NCI-H82 treated with DMSO at 0.1 percent for 48 hours (cell line): ENCODE measurements around the gene TTC19.

Experiments used
- DNase-seq: peaks from one replicate; lab custom pipeline; 2025; ENCODE audit not compliant: unreplicated experiment; lab: John Stamatoyannopoulos, UW

The TTC19 gene, protein sequence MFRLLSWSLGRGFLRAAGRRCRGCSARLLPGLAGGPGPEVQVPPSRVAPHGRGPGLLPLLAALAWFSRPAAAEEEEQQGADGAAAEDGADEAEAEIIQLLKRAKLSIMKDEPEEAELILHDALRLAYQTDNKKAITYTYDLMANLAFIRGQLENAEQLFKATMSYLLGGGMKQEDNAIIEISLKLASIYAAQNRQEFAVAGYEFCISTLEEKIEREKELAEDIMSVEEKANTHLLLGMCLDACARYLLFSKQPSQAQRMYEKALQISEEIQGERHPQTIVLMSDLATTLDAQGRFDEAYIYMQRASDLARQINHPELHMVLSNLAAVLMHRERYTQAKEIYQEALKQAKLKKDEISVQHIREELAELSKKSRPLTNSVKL

DNA sequence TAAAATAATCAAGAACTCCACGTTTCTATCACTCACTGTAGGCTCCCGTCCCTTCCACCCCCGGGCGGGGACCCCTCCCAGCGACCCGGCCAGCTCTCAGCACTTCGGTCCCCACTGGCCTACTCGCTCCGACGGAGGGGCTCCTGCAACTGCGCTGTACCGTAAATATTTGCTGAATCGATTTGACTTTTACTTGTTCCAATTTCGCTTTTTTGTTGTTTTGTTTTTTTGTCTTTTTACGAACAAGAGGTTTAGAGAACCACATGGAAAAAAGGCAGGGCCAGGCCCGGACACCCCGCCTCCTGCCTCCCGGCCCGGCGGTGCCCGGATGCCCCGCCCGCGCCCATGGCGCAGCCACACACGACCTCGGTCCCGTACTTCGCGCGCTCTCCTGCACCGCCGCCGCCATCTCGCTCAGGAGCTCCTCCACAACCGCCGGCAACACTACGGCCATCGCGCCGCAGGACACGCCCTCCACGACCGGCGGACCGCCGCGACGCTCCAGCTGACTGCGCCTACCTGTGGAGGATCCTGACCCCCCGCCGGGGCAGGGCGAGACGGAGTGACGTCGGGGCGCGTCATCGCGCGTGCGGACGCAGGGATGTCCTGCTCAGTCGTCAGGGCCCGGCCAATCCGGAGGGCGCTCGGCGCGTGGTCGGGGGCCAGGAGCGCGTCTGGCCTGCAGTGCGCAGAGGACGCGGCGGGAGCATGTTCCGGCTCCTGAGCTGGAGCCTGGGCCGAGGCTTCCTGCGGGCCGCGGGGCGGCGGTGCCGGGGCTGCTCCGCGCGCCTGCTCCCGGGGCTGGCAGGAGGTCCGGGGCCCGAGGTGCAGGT, at the start of gene TTC19, which contains the start of gene ZSWIM7:
Gene TTC19, plus strand, starts transcription at position 684 of the 833 bp plus-strand sequence. Its CDS starts 25 bp downstream, at position 709.
Gene ZSWIM7, minus strand, starts transcription at position 564 of the 833 bp plus-strand sequence. Its CDS starts 110 bp downstream, at position 454.
- peak; percentile 86 for DNase-seq

DNA sequence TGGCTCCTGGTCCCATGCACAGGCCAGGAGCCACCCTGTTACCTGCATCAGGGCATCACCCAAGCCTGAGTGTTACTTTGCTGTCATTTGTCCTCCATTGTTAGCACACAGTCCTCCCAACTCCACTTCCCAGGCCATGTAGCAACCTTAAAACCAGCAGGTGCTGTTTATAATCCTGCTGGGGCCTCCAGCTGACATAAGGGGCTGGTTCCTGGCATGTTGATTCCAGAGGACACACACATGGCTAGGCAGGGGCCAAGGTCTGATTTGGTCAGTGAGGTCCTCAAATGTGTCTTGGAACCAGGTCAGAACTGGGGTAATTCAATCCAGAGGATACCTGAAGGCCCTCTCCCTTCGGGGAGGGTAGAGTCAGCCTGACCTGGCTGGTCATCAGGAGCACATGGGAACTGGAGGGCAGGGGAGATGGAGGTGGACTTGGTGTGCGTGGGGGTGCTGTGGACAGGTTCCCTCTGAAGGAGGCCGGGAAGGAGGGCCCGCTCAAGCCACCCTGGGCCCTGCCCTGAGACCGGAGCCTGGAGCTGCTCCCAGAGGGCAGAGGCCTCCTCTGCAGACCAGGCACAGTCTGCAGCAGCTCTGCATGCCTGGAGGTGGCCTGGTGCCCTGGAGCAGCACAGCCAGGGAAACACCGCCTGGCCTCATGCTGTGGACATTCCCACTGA, 48.1 kb upstream of the TTC19 start:
- DNase-seq: no peak

DNA sequence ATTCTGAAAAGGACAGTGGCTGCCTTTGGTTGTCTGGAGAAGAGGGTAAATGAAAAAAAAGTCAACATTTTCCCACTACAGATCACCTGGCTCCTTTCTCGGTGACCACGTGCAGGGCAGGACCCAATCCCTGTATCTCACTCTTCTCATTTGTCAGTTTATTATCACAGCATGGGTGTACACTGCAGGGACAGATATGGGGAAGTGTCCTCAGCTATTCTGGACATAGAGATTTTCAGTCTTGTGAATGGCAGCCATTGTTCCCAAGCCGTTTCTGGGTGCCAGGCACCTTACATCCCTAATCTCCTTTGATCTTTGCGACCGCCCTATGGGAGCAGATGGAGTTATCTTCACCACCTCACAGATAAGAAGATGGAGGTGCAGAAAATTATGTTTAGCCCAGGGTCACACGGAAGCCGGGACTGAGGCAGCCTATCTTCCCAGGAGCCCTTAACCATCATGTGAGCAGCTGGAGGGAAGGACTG, 47.5 kb upstream of the TTC19 start:
- DNase-seq: no peak

DNA sequence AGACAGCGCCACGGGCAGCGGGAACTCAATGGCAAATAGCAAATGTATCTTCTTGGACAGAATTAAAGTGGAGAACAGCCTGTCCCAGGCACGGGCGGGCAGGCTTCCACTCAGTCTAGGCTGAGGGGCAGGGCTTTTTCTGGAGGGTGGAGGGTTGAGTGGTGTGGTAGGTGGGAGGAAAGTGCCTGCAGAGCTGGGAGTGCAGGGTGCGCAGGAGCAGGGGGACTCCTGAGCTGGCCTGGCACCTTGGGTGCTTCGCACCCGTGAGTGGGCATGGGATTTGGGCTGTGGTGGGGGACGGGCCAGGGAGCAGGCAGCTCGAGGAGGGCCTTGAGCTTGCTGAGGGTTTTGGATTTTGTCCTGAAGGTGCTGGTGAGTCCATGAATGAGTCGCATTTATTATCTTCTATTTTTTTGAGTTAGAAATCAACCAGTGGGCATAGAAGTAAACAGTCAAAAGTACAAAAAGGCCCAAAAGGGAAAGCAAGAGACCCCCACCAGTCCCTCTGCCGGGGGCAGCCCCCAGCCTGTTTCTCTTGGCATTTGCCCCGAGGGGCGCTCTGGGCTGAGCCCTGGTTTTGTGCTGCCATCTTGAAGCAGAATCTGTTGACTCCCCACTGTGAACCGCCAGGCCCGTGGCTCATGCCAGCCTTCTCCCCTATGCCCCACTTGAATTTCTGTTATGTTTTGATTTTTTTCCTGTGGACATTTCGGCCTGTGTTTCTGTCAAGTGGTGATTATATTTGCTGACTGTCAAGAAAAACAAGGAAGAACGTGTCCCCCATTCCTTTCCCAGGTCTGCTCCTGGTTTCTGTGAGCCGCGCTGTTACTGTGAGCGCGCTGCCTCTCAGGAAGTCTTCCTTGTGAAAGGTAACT, 46.5 kb upstream of the TTC19 start:
- DNase-seq: no peak

DNA sequence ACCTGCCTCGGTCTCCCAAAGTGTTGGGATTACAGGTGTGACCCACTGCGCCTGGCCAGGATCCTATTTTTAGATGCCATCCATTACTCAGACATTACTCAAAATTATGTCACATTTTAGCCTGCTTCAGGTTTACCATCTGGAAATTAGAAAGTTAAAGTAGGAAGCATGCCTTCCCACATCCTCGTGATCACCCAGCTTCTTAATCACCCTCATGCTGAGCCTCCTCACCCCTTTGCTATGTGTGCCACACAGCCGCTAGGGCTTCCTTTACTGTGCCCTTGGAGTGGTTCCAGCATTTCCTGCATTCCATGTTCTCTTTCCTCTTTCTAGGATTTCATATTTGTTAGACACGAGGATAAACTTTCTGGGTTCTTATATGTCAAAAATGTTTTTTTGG, 45.4 kb upstream of the TTC19 start:
- DNase-seq: no peak

DNA sequence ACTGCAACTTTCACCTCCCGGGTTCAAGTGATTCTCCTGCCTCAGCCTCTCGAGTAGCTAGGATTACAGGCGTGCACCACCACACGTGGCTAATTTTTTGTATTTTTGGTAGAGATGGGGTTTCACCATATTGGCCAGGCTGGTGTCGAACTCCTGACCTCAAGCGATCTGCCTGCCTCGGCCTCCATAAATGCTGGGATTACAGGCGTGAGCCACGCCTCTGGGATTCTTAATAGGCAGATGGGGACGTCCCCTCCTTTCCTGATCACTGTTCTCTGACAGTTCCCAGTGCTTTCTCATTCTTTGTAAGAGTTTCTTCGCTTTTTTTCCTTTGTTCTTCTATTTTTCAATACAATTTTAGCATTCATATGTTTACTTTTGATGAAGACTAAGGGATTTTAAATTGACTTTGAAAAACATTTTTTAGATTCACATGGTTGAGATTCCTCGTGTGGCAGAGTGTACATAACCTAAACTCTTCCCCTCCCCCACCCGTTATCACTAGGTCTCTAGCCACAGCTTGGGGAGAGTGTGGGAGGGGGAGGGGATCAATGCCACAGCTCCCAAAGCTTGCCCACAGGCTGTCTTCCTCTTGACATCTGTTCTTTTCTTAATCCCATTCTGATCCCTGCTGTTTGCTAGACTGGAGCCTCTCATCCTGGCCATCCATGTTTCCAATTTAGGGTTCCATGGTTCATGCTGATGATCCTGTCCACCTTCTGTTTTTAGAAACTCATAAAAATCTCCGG, 43.7 kb upstream of the TTC19 start:
- DNase-seq: peak; percentile 87

DNA sequence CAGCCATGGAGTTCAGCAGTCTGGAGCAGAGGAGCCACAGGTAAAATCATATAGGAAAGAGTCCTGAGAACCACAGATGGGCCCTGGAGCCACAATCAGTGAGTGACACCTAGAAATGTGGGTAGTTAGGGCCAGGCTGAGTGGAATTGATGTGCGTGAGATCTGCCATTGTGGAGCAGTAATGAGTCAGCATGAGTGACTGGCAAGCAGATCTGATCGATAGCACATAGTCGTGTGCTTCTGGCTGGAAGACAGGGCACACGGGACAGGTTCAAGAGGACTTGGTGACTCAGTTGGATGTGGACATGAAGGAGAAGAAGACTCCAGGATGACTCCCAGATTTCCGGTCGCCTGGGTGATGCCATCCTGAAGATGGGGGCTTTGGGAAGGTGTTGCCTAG, 42.4 kb upstream of the TTC19 start:
- DNase-seq: no peak

DNA sequence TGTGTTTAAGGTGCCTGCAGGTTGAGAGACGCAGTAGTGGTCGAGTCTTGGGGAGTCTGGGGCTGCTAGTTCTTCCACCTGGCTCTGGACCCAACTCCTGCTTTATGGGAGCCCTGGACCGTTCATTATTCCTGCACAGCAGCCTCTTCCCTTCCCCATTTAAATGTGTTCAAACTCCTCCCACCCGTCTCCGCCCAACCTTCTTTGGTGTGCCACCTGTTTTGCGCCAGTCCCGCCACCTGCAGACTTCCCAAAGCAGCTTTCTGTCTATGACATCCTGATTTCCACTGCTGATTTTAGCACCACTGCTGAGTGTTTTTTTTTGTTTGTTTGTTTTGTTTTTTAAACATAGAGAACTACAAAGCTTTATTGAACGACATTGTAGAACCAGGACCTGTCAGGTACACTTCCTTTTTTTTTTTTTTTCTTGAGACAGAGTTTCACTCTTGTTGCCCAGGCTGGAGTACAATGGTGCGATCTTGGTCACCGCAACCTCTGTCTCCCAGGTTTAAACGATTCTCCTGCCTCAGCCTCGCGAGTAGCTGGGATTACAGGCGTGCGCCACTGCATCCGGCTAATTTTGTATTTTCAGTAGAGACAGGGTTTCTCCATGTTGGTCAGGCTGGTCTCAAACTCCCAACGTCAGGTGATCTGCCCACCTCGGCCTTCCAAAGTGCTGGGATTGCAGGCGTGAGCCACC, 41.9 kb upstream of the TTC19 start:
- no peak for DNase-seq

DNA sequence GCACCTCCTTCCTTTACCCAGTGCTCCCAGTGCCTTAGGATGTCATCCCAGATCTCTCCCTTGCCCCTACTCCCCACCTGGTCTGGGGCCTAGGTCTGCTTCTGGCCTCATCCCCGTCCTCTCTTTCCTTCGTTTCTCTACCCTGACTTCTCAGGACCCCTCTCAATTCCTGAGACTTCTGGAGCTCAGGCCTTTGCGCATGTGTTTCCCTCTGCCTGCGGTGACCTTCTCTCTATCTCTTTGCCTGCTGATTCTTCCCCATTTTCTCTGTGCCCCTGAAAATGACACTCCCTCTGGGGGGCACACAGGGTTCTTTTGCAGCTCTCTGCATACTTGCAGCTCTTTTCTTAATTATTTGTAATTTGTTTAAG, 41.2 kb upstream of the TTC19 start:
- no peak for DNase-seq

DNA sequence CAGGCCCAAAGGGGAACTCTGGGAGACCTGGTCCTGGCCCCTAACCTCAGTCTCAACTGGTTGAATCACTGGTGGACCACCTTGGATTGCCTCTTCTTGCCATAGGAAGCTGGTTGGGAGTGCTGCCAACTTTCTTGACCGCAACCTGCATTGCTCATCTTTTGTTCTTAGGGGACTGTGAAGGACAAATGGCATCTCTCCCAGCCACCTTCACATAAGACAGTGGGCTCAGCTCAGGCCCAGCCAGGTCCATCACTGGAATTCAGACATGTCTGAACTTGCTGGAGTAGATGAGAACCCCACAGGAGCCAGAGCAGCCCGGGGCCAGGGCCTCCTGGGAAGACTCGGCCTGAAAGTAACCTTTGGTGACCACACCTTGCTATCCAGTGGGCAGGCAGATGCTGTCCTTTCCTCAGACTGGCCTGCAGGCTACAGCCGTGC, 35.9 kb upstream of the TTC19 start:
- DNase-seq: no peak

DNA sequence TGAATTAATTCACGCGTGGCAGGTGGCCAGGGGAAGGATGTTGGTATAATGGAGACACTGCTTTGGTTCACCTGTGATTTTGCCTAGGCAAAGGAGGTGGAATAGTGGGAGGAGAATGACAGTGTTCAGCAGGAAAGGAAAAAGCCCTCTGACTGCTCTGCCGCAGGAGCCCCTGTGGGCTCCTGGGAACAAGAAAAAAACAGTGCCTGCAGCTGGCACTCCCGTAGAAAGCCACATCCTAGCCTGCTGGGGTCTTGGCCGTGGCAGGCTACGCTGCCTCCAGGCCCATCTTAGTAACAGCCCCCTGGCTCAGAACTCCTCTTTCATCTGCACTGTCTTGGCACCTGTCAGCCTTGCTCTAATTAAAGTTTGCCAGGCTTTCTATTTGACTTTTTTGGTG, 34.1 kb upstream of the TTC19 start:
- no peak for DNase-seq

DNA sequence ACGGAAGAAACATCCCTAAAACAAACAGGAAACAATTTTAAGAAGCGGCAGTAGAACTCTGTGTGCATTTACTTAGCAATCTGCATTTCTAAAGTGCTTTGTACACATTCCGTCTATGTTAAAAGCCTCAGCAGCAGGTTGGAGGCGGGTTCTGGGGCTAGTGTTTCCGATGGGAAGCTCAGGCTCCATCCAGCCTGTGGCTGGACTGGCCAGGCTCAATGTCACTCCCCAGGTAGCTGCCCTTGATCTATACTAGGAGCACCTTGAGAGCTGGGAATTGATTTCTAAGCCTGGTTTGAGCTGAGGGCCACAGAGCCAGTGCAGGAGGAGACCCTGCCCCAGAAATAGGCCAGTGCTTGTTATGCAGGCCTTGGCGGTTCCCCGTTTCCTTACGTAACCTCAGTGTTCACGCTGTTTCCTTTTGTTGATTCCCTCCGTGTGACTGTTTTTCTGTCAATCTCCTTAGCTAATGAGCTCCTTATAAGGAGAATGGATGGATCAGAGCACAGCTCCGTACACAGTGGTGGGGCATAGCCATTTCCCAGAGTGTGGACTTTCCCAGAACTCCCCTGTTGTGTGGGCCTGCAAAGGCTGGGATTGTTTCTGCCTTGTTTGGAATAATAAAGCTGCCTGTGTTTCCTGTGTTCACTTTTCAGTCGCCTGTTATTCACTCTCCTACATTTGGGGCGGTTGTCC, 33.3 kb upstream of the TTC19 start:
- no peak for DNase-seq

DNA sequence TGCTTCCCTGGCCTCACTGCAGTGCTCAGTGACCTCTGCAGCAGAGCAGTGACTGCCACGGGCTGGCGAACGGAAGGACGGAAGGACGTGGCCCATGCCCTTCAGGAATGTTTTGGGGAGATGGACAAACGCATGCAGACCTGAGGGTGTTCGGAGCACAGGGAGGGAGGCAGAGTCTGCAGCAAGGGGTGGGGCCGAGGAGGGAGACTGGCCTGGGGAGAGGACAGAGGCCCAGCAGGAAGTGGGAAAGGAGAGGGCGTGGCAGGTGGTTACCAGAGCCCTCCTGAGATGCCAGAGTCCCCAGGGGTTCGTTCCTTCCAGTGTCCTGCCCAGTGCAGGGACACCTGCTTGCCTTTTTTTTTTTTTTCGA, 32.8 kb upstream of the TTC19 start:
- DNase-seq: no peak

DNA sequence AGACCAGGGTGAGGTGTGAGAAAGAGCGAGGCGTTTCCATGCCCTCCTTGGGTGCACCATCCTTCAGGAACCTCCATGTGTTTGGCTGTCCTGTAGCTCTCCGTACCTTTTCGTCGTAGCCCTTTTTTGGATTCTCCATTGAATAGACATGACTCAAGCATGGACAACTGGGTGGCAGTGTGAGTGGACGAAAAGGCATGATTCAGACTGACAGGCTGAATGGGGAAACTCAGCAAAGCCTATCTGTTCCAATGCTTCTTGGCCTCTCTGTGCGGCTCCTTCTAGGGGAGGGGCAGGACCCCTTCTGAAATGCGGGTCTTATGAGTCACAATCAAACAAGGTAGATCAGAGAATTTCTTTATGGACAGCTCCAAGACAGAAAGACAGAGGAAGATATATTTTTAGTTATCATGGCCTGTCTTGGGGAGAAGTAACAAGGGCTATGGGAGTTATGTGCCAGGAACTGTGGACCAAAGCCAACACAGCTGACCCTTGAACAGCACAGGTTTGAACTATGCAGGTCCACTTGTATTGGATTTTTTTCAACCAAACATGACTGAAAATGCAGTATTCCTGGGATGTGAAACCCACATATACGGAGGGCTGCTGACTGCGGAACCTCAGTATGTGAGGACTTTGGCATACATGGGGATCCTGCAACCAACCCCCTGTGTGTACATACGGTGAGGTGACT, 31.8 kb upstream of the TTC19 start:
- no peak for DNase-seq

DNA sequence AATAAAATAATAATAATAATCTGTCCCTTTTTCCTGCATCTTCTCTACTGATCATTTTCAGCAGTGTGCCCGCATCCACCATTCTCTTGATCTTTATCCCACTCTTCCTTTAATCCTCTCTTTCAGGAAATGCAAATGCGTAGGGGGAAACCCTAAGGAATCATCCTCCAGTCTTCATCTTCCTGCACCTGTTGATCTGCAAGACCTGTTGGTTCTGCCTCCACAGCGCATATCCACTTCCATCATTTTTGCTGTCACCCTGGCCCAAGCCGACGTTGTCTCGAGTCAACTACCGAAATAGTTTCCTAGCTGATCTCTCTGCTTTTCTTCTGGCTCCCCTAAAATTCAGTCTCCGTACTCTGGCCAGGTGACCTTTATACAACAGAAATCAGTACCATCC, 30.2 kb upstream of the TTC19 start:
- no peak for DNase-seq

DNA sequence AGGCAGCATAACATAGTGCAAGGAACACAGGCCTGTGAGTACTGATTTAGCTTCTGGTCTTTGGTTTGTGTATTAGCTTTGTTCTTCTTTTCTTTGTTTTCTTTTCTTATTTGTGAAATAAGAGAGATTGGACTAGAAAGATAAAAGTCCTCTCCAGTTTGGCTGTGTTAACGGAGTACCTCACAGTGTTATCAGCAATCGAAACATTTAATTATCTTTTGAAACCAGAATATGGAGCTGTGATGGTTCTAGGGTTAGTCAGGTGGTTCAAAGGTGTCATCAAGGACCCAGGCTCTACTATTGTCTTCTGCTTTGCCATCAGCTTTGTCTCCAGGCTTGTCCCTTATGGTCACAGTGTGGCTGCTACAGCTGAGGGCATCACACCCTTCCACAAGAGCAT, 29.1 kb upstream of the TTC19 start:
- DNase-seq: no peak

DNA sequence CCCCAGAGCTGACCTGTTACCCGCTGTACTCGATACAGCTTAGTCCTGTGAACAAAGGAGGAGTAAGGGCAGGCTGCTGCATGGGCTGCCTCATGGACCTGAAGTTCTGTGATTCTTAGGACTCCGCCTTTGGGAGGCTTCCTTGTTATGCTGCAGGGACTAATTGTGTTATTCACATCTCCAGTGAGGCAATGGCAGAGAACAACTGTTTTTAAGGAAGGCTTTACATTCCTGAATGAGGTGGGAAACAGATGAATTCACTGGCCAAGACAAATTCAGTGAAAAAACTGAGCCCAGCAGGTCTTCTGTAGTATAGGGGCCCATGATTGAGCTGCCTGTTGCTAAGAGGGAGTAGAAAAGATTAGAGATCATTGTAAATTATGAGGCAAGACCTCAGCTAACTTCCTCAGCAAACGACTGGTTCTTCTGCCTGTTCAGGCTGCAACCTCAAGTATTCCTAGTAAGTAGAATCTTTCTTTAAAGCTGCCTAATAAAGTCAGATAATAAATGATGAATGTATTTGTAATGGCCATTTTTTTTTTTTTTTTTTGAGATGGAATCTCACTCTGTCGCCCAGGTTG, 28.4 kb upstream of the TTC19 start:
- no peak for DNase-seq

DNA sequence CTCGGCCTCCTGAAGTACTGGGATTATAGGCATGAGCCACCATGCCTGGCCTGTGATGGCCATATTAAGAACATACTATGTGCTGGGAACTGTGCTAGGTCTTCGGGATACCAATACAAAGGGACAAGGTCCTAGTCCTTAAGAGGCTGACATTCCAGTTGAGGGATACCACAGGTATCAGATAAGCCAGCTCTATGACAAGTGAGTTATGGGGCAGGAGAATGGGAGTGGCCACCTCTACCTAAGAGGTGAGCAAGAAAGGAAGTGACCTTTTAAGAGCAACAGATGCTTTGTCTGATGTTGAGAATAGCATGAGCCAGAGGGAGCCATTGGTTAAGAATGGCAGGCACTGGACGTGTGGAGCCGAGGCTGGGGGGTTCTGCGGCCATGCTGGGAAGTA, 27.7 kb upstream of the TTC19 start:
- no peak for DNase-seq
